Right lobe of liver (tissue), 4 donors: ENCODE measurements around the gene DDX25.

Source experiments
- POLR2A ChIP-seq: fragments of 450-650 bp; IDR thresholded peaks from one replicate; pipeline ENCODE4 v1.6.1; 2017; ENCODE audit warnings: antibody characterized with exemption, mild to moderate bottlenecking
- TF ChIP-seq, protein P1 (sequence below), 4 donors: fragments of 200-600 bp in 3 of 4; fragments of 450-650 bp in 1 of 4; IDR thresholded peaks; one replicate each; pipeline versions ENCODE4 v1.5.1 to v1.8.0; 2016 to 2022; ENCODE audit warnings: antibody characterized with exemption in 4 of 4, mild to moderate bottlenecking in 2 of 4
- donor health status: DM: no; HTN: no; CAD: no.
- donor health status: DM: no; HTN: no; CAD: no.
- donor health status: DM: no; HTN: yes; CAD: no.

- TF ChIP-seq, protein P1, sequence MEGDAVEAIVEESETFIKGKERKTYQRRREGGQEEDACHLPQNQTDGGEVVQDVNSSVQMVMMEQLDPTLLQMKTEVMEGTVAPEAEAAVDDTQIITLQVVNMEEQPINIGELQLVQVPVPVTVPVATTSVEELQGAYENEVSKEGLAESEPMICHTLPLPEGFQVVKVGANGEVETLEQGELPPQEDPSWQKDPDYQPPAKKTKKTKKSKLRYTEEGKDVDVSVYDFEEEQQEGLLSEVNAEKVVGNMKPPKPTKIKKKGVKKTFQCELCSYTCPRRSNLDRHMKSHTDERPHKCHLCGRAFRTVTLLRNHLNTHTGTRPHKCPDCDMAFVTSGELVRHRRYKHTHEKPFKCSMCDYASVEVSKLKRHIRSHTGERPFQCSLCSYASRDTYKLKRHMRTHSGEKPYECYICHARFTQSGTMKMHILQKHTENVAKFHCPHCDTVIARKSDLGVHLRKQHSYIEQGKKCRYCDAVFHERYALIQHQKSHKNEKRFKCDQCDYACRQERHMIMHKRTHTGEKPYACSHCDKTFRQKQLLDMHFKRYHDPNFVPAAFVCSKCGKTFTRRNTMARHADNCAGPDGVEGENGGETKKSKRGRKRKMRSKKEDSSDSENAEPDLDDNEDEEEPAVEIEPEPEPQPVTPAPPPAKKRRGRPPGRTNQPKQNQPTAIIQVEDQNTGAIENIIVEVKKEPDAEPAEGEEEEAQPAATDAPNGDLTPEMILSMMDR (IDR thresholded peaks at IDR 0.05): no peak
- TF ChIP-seq POLR2A: no peak
Observed at GRCh38 chr11:125940145-125940544, 35.8 kb downstream of the DDX25 start.
